ENCODE data around the gene WSCD1. TPM values are rescaled to one million over a fixed set of nuclear protein-coding genes. Genes with fewer than 3 reads are reported as not detected.

The WSCD1 gene
- total RNA-seq, 3 donors from 2014 or later (not counting 1 experiment from before 2014, with no cell fraction given) = 0.47 to 2.1 (median 1.9) TPM

GRCh38 chr17:6070913-6071511 lies 833 bp downstream of the WSCD1 start:
- Histone ChIP-seq H3K27me3 (ENCODE audit: control insufficient read depth, insufficient read depth, low read length) (peaks cover 18% of the 10 kb centered on the region), H3K4me3 (ENCODE audit: low read length) (peak overlapping the region; percentile 14), H3K27ac (ENCODE audit: low read length) (no peak overlapping the region), H3K9me3 (ENCODE audit: control insufficient read depth, insufficient read depth, low read length) (no peaks in the 10 kb centered on the region), H3K36me3 (ENCODE audit: control insufficient read depth, insufficient read depth, low read length) (no peaks in the 10 kb centered on the region), H3K4me1 (ENCODE audit: control insufficient read depth, insufficient read depth, low read length) (peaks cover 18% of the 10 kb centered on the region)
- Mint-ChIP-seq H3K9me3 (no peaks in the 10 kb centered on the region), H3K27ac (no peak overlapping the region), H3K27me3 (ENCODE audit: low read depth in 2 of 2) (peaks cover 35 to 51% of the 10 kb centered on the region in 2 donors), H3K4me1 (peaks cover 13 to 19% of the 10 kb centered on the region in 2 donors), H3K36me3 (no peaks in the 10 kb centered on the region), H3K4me3 (peak overlapping the region; percentile 64)
- no peak for TF ChIP-seq CTCF (IDR thresholded peaks at IDR 0.05)
- WGBS (ENCODE audit: insufficient coverage) = 8% methylated on average over 39 of the region's 39 CpGs
- ATAC-seq = peak in 1 of 3 donors; percentile 27
- no peak for DNase-seq
- intact Hi-C loops (cut with micrococcal nuclease) = no loop called here

GRCh38 chr17:6071528-6072065 lies 1.4 kb downstream of the WSCD1 start:
- no peak for ATAC-seq
- H3K4me3 ChIP-seq (ENCODE audit: low read length) = no peak overlapping the region
- Mint-ChIP-seq H3K4me1 (peaks cover 13 to 19% of the 10 kb centered on the region in 2 donors), H3K36me3 (no peaks in the 10 kb centered on the region), H3K27me3 (ENCODE audit: low read depth in 2 of 2) (peaks cover 32 to 48% of the 10 kb centered on the region in 2 donors), H3K4me3 (peak overlapping the region; percentile 64), H3K27ac (no peak overlapping the region), H3K9me3 (no peaks in the 10 kb centered on the region)
- no peaks in the 10 kb centered on the region for H3K36me3 ChIP-seq (ENCODE audit: control insufficient read depth, insufficient read depth, low read length)
- 71% methylated on average over 6 of the region's 7 CpGs for WGBS (ENCODE audit: insufficient coverage)
- intact Hi-C loops (cut with micrococcal nuclease) = no loop called here
- no peak for TF ChIP-seq CTCF (IDR thresholded peaks at IDR 0.05)
- no peaks in the 10 kb centered on the region for H3K9me3 ChIP-seq (ENCODE audit: control insufficient read depth, insufficient read depth, low read length)
- no peak for DNase-seq
- peaks cover 18% of the 10 kb centered on the region for H3K27me3 ChIP-seq (ENCODE audit: control insufficient read depth, insufficient read depth, low read length)
- peaks cover 18% of the 10 kb centered on the region for H3K4me1 ChIP-seq (ENCODE audit: control insufficient read depth, insufficient read depth, low read length)
- no peak overlapping the region for H3K27ac ChIP-seq (ENCODE audit: low read length)

GRCh38 chr17:6072157-6072556 lies 2.0 kb downstream of the WSCD1 start:
- Mint-ChIP-seq H3K27me3 (ENCODE audit: low read depth in 2 of 2) (peaks cover 27 to 42% of the 10 kb centered on the region in 2 donors), H3K27ac (no peak overlapping the region), H3K36me3 (no peaks in the 10 kb centered on the region), H3K4me1 (peaks cover 13 to 19% of the 10 kb centered on the region in 2 donors), H3K9me3 (no peaks in the 10 kb centered on the region), H3K4me3 (peak overlapping the region; percentile 64)
- H3K36me3 ChIP-seq (ENCODE audit: control insufficient read depth, insufficient read depth, low read length) = no peaks in the 10 kb centered on the region
- 85% methylated on average over 2 of the region's 3 CpGs for WGBS (ENCODE audit: insufficient coverage)
- H3K4me1 ChIP-seq (ENCODE audit: control insufficient read depth, insufficient read depth, low read length) = peaks cover 18% of the 10 kb centered on the region
- H3K4me3 ChIP-seq (ENCODE audit: low read length) = no peak overlapping the region
- TF ChIP-seq CTCF (IDR thresholded peaks at IDR 0.05) = no peak
- ATAC-seq (no peak), DNase-seq (no peak)
- no peak overlapping the region for H3K27ac ChIP-seq (ENCODE audit: low read length)
- H3K9me3 ChIP-seq (ENCODE audit: control insufficient read depth, insufficient read depth, low read length) = no peaks in the 10 kb centered on the region
- peaks cover 18% of the 10 kb centered on the region for H3K27me3 ChIP-seq (ENCODE audit: control insufficient read depth, insufficient read depth, low read length)
- intact Hi-C loops (cut with micrococcal nuclease) = no loop called here
